GM12878 (cell line): ENCODE results near the gene RAB44. TPM values are rescaled to one million over a fixed set of nuclear protein-coding genes. Genes with fewer than 3 reads are reported as not detected.

ENCODE experiments used
- ATAC-seq: fragments of 200-7000 bp; cut with Tn5 transposase; 3 replicates; pipeline ENCODE4 v1.9.1; 2020; ENCODE audit warnings: mild to moderate bottlenecking, moderate library complexity
- BruUV-seq: library from RNA; stranded (reverse); fragments of 400-500 nt; replicated peaks from 2 replicates; lab custom pipeline; 2021; lab: Mats Ljungman, UMichigan
- CTCF ChIA-PET: fragments of 300-600 bp; sonication (Branson Sonifier 250); formaldehyde crosslinking; extraction: SDS; loops from one replicate; lab custom pipeline; 2021; ENCODE audit warnings: inconsistent platforms; lab: Yijun Ruan, JAX
- POLR2A ChIA-PET: fragments of 350-600 bp; formaldehyde crosslinking; extraction: SDS; loops from one replicate; lab custom pipeline; 2021; ENCODE audit warnings: inconsistent platforms; lab: Charles Lee
- RAD21 ChIA-PET: fragments of 300-600 bp; sonication (Branson Sonifier 250); formaldehyde crosslinking; loops from one replicate; lab custom pipeline; 2023; ENCODE audit warnings: antibody characterized with exemption; ENCODE audit not compliant: unreplicated experiment; lab: Charles Lee
- SMC1A ChIA-PET: fragments of 300-600 bp; sonication (Branson Sonifier 250); formaldehyde crosslinking; loops from one replicate; lab custom pipeline; 2023; ENCODE audit not compliant: unreplicated experiment, uncharacterized antibody; lab: Charles Lee
- DNase-seq: peaks from one replicate; pipeline ENCODE4 v3.0.0-alpha.2; 2011; ENCODE audit warnings: low read depth, low spot score
- FAIRE-seq: peaks from 3 replicates; lab custom pipeline; 2011; peaks lifted over from hg19 to GRCh38; lab: Jason Lieb, UNC
- H2AFZ ChIP-seq: 2 replicates; pipeline ENCODE4 v1.6.0; 2011; ENCODE audit warnings: low read depth, low read length, control low read depth; ENCODE audit not compliant: control insufficient read depth
- H3K27ac ChIP-seq: 2 replicates; pipeline ENCODE4 v1.5.1; 2011; ENCODE audit warnings: control low read depth; ENCODE audit not compliant: control insufficient read depth, insufficient read depth
- H3K27me3 ChIP-seq, 2 experiments: replicated peaks in 1 of 2; 2 replicates each; pipeline versions ENCODE4 v1.6.0 to v1.6.1; 2011; ENCODE audit warnings: low read length in 1 of 2; ENCODE audit not compliant: control insufficient read depth in 2 of 2, insufficient read depth in 2 of 2
- H3K36me3 ChIP-seq, 2 experiments: 2 replicates each; pipeline ENCODE4 v1.5.1; 2011; ENCODE audit warnings: low read length in 1 of 2; ENCODE audit not compliant: control insufficient read depth in 2 of 2, insufficient read depth in 2 of 2
- H3K4me1 ChIP-seq: 2 replicates; pipeline ENCODE4 v1.6.1; 2011; ENCODE audit warnings: mild to moderate bottlenecking, low read length, moderate library complexity, mixed read lengths; ENCODE audit not compliant: control insufficient read depth, insufficient read depth
- H3K4me2 ChIP-seq: 2 replicates; pipeline ENCODE4 v1.6.0; 2011; ENCODE audit warnings: control low read depth; ENCODE audit not compliant: control insufficient read depth, insufficient read depth
- H3K4me3 ChIP-seq: fragments of 200-600 bp; sonication (generic); 2 replicates; pipeline ENCODE4 v1.5.1; 2016
- H3K79me2 ChIP-seq: 2 replicates; pipeline ENCODE4 v1.6.0; 2011; ENCODE audit warnings: low read length; ENCODE audit not compliant: control insufficient read depth, insufficient read depth
- H3K9ac ChIP-seq: 2 replicates; pipeline ENCODE4 v1.8.0; 2011; ENCODE audit warnings: low read length, control low read depth, mixed read lengths; ENCODE audit not compliant: control insufficient read depth, insufficient read depth
- H3K9me3 ChIP-seq: replicated peaks from 3 replicates; pipeline ENCODE4 v1.5.1; 2011; ENCODE audit warnings: mild to moderate bottlenecking, low read length; ENCODE audit not compliant: control insufficient read depth, insufficient read depth
- H4K20me1 ChIP-seq: 2 replicates; pipeline ENCODE4 v1.6.0; 2011; ENCODE audit not compliant: control insufficient read depth, insufficient read depth
- BACH1 ChIP-seq: fragments of 450-650 bp; IDR thresholded peaks from 2 replicates; pipeline ENCODE4 v1.6.1; 2017; ENCODE audit warnings: mild to moderate bottlenecking, borderline replicate concordance
- GATAD2B ChIP-seq: fragments of 450-650 bp; conservative IDR thresholded peaks from 2 replicates; pipeline ENCODE4 v1.6.1; 2017; ENCODE audit warnings: low read depth, mild to moderate bottlenecking, moderate library complexity
- LARP7 ChIP-seq: fragments of 450-650 bp; IDR thresholded peaks from 2 replicates; pipeline ENCODE4 v1.6.1; 2017; ENCODE audit warnings: mild to moderate bottlenecking
- NBN ChIP-seq: fragments of 450-650 bp; IDR thresholded peaks from 2 replicates; pipeline ENCODE4 v1.6.1; 2016
- NFIC ChIP-seq: IDR thresholded peaks from 2 replicates; pipeline ENCODE4 v1.6.1; 2012; ENCODE audit warnings: low read depth, mild to moderate bottlenecking, inconsistent platforms, low read length, moderate library complexity
- POLR2AphosphoS2 ChIP-seq: IDR thresholded peaks from 2 replicates; pipeline ENCODE4 v1.6.1; 2011; ENCODE audit warnings: low read depth, mild to moderate bottlenecking, low read length, improper control_type of control experiment, moderate library complexity
- SMAD1 ChIP-seq: fragments of 450-650 bp; IDR thresholded peaks from 2 replicates; pipeline ENCODE4 v1.6.1; 2018; ENCODE audit warnings: mild to moderate bottlenecking, low read depth; ENCODE audit not compliant: partially characterized antibody
- SUZ12 ChIP-seq: fragments of 200-600 bp; sonication (generic); IDR thresholded peaks from one replicate; pipeline ENCODE4 v1.6.1; 2018; ENCODE audit warnings: antibody characterized with exemption, mild to moderate bottlenecking; ENCODE audit not compliant: unreplicated experiment
- ZNF274 ChIP-seq: IDR thresholded peaks from one replicate; pipeline ENCODE4 v1.8.0; 2011; ENCODE audit not compliant: insufficient read length, insufficient read depth
- WGBS: methylation state at CpG from one replicate; pipeline ENCODE4 v1.1.6; 2016; ENCODE audit warnings: low lambda C conversion rate; ENCODE audit not compliant: insufficient replicate concordance, insufficient coverage; ENCODE audit errors: missing lambda C conversion rate; 5-methylcytosine and 5-hydroxymethylcytosine counted together
- in situ Hi-C: fragments of 300-500 bp; cut with MboI; formaldehyde crosslinking; loops from 9 replicates; pipeline ENCODE4 v1.14.3; 2018; ENCODE audit warnings: mixed read lengths
- intact Hi-C: fragments of 100-400 bp; cut with micrococcal nuclease; formaldehyde crosslinking; loops from one replicate; pipeline ENCODE4 v1.14.2; 2022; ENCODE audit not compliant: unreplicated experiment
- polyA plus RNA-seq, 11 experiments: library from polyadenylated mRNA; depleted of rRNA in 4 of 11; unstranded in 6 of 11; stranded (reverse) in 5 of 11; fragments of >200 nt; fragmentation: Nextera tagmentation in 4 of 11; fragmentation: Illumina TruSeq in 1 of 11; extraction: Ambion mirVana in 4 of 11; extraction: Trizol in 1 of 11; gene quantifications; 1 replicate in 1 of 11; 2 replicates in 10 of 11; pipeline versions ENCODE4 v1.2.1 to v1.2.3, GENCODE V29; 2011 to 2016; ENCODE audit warnings: inconsistent platforms in 2 of 11, missing spikeins in 2 of 11, low read depth in 1 of 11
- total RNA-seq, 4 experiments: library from RNA; depleted of rRNA in 3 of 4; stranded (reverse); fragments of >200 nt in 3 of 4; fragmentation: Illumina TruSeq in 1 of 4; extraction: Trizol in 1 of 4; gene quantifications; 2 replicates each; pipeline versions ENCODE4 v1.2.1 to v1.2.3, GENCODE V29; 2013 to 2021
- TF ChIP-seq, protein P1 (sequence below): IDR thresholded peaks from 2 replicates; pipeline ENCODE4 v1.6.1; 2012; ENCODE audit warnings: low read length, inconsistent platforms
- TF ChIP-seq, protein P2 (sequence below): IDR thresholded peaks from 2 replicates; pipeline ENCODE4 v1.6.1; 2011; ENCODE audit warnings: mild to moderate bottlenecking, low read depth, low read length, moderate library complexity; ENCODE audit not compliant: insufficient replicate concordance
- TF ChIP-seq, protein P3 (sequence below): IDR thresholded peaks from 2 replicates; pipeline ENCODE4 v1.6.1; 2012; ENCODE audit warnings: low read depth, low read length, improper control_type of control experiment
- TF ChIP-seq, protein P4 (sequence below): fragments of 450-650 bp; IDR thresholded peaks from 2 replicates; pipeline ENCODE4 v1.6.1; 2017; ENCODE audit warnings: mild to moderate bottlenecking, moderate library complexity
- TF ChIP-seq, protein P5 (sequence below): fragments of 450-650 bp; IDR thresholded peaks from 2 replicates; pipeline ENCODE4 v1.6.1; 2014; ENCODE audit warnings: mild to moderate bottlenecking

The RAB44 gene
- total and polyA plus RNA-seq, 10 of the 15 experiments (the other 5 are each of a cell fraction or from before 2014, with no cell fraction given): 0.01 to 0.08 (median 0.05) TPM; not detected in 2

DNA sequence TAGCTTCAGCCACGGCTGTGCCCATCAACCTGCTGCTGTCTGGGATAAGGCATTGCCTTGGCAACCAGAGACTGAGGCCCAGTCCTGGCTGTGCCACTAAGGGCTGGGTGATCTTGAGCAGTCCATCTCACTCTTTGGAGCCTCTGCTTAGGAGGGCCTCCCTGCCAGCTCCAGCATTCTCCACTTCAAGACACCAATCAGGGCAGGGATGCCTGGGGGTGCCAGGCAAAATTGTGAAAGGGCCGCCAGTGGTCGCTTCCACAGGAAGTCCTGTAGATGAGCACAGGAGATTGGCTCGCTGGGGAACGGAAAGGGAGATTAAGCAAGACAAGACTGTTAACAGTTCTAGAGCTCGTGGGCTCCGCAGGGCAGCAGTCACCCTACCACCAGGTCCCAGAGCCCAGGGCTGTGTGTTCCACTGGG, at the start of gene RAB44 (continued):
- no peak for TF ChIP-seq NFIC
- TF ChIP-seq ZNF274: no peak

DNA sequence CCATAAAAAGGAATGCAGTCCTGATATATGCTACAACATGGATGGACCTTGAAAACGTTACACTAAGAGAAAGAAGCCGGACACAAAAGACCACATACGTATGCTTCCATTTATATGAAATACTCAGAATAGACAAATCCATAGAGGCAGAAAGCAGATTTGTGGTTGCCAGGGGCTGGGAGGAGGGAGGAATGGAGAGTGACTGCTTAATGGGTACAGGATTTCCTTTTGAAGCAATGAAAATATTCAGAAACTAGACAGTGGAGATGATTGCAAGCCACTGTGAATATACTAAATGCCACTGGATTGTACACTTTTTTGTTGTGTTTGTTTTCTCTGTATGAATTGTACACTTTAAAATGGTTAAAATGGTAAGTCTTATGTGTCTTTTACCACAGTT, 48.5 kb upstream of the RAB44 start:
- ATAC-seq: no peak
- Histone ChIP-seq H3K9ac (no peak overlapping the region), H3K36me3 (no peaks in the 10 kb centered on the region), H3K4me3 (no peak overlapping the region), H3K27me3 (no peaks in the 10 kb centered on the region), H4K20me1 (no peaks in the 10 kb centered on the region), H3K27ac (no peak overlapping the region), H3K9me3 (no peaks in the 10 kb centered on the region), H2AFZ (no peak overlapping the region), H3K4me1 (peaks cover 37% of the 10 kb centered on the region), H3K4me2 (no peak overlapping the region), H3K79me2 (no peaks in the 10 kb centered on the region)
- ChIA-PET SMC1A (interaction anchor here (0.8 to 16.7 kb wide), 2 partner anchors 11 to 21 kb away, joined by 3 to 240 read pairs; partner anchors contain the start of gene CDKN1A), CTCF (interaction anchor here (1.3 to 3.7 kb wide), 6 partner anchors 13 to 34 kb away, joined by 3 to 23 read pairs (median 6); no protein-coding TSS in a partner anchor), RAD21 (interaction anchor here (0.9 to 5.1 kb wide), 2 partner anchors 17 to 30 kb away, joined by 3 to 29 read pairs; partner anchors contain the start of gene CDKN1A), POLR2A (interaction anchor here (0.6 to 11.8 kb wide), 4 partner anchors 18 to 44 kb away, joined by 3 to 104 read pairs (median 40); partner anchors contain the start of gene CDKN1A)
- in situ Hi-C loops: no loop called here
- DNase-seq: no peak
- FAIRE-seq: no peak
- 78% methylated on average over 3 of the region's 3 CpGs for WGBS
- no TSS peak for BruUV-seq
- intact Hi-C loops: no loop called here
- TF ChIP-seq, protein P1, sequence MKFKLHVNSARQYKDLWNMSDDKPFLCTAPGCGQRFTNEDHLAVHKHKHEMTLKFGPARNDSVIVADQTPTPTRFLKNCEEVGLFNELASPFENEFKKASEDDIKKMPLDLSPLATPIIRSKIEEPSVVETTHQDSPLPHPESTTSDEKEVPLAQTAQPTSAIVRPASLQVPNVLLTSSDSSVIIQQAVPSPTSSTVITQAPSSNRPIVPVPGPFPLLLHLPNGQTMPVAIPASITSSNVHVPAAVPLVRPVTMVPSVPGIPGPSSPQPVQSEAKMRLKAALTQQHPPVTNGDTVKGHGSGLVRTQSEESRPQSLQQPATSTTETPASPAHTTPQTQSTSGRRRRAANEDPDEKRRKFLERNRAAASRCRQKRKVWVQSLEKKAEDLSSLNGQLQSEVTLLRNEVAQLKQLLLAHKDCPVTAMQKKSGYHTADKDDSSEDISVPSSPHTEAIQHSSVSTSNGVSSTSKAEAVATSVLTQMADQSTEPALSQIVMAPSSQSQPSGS: no peak
- TF ChIP-seq, protein P2, sequence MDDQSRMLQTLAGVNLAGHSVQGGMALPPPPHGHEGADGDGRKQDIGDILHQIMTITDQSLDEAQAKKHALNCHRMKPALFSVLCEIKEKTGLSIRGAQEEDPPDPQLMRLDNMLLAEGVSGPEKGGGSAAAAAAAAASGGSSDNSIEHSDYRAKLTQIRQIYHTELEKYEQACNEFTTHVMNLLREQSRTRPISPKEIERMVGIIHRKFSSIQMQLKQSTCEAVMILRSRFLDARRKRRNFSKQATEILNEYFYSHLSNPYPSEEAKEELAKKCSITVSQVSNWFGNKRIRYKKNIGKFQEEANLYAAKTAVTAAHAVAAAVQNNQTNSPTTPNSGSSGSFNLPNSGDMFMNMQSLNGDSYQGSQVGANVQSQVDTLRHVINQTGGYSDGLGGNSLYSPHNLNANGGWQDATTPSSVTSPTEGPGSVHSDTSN: no peak
- TF ChIP-seq, protein P3, sequence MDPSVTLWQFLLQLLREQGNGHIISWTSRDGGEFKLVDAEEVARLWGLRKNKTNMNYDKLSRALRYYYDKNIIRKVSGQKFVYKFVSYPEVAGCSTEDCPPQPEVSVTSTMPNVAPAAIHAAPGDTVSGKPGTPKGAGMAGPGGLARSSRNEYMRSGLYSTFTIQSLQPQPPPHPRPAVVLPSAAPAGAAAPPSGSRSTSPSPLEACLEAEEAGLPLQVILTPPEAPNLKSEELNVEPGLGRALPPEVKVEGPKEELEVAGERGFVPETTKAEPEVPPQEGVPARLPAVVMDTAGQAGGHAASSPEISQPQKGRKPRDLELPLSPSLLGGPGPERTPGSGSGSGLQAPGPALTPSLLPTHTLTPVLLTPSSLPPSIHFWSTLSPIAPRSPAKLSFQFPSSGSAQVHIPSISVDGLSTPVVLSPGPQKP: no peak
- TF ChIP-seq, protein P4, sequence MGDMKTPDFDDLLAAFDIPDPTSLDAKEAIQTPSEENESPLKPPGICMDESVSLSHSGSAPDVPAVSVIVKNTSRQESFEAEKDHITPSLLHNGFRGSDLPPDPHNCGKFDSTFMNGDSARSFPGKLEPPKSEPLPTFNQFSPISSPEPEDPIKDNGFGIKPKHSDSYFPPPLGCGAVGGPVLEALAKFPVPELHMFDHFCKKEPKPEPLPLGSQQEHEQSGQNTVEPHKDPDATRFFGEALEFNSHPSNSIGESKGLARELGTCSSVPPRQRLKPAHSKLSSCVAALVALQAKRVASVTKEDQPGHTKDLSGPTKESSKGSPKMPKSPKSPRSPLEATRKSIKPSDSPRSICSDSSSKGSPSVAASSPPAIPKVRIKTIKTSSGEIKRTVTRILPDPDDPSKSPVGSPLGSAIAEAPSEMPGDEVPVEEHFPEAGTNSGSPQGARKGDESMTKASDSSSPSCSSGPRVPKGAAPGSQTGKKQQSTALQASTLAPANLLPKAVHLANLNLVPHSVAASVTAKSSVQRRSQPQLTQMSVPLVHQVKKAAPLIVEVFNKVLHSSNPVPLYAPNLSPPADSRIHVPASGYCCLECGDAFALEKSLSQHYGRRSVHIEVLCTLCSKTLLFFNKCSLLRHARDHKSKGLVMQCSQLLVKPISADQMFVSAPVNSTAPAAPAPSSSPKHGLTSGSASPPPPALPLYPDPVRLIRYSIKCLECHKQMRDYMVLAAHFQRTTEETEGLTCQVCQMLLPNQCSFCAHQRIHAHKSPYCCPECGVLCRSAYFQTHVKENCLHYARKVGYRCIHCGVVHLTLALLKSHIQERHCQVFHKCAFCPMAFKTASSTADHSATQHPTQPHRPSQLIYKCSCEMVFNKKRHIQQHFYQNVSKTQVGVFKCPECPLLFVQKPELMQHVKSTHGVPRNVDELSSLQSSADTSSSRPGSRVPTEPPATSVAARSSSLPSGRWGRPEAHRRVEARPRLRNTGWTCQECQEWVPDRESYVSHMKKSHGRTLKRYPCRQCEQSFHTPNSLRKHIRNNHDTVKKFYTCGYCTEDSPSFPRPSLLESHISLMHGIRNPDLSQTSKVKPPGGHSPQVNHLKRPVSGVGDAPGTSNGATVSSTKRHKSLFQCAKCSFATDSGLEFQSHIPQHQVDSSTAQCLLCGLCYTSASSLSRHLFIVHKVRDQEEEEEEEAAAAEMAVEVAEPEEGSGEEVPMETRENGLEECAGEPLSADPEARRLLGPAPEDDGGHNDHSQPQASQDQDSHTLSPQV: no peak
- TF ChIP-seq GATAD2B (no peak), NBN (no peak), BACH1 (no peak), LARP7 (no peak), SUZ12 (no peak), SMAD1 (no peak), POLR2AphosphoS2 (no peak)
- TF ChIP-seq, protein P5, sequence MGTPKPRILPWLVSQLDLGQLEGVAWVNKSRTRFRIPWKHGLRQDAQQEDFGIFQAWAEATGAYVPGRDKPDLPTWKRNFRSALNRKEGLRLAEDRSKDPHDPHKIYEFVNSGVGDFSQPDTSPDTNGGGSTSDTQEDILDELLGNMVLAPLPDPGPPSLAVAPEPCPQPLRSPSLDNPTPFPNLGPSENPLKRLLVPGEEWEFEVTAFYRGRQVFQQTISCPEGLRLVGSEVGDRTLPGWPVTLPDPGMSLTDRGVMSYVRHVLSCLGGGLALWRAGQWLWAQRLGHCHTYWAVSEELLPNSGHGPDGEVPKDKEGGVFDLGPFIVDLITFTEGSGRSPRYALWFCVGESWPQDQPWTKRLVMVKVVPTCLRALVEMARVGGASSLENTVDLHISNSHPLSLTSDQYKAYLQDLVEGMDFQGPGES: no peak
